Kasumi-1 (cell line): ENCODE results near the gene USP31.

Source experiments
- DNase-seq, 2 experiments: peaks; one replicate each; lab custom pipeline; 2025; lab: John Stamatoyannopoulos, UW

The USP31 gene

GRCh38 chr16:23060458-23061320, 88.6 kb downstream of the USP31 start:
- peak; percentile 23 to 28 for DNase-seq

GRCh38 chr16:23059433-23059832, 89.8 kb downstream of the USP31 start:
- no peak for DNase-seq

GRCh38 chr16:23058576-23058975, 90.7 kb downstream of the USP31 start:
- DNase-seq, result no peak

- no peak for DNase-seq
Measured at GRCh38 chr16:23057013-23057596, 92.1 kb downstream of the USP31 start.

GRCh38 chr16:23055481-23055880, 93.8 kb downstream of the USP31 start:
- DNase-seq, result no peak

- DNase-seq, result no peak
Measured at GRCh38 chr16:23052908-23053580, 96.2 kb downstream of the USP31 start.

GRCh38 chr16:23052221-23052620, 97.0 kb downstream of the USP31 start:
- DNase-seq, result no peak

- no peak for DNase-seq
Measured at GRCh38 chr16:23051587-23051986, 97.7 kb downstream of the USP31 start.

- no peak for DNase-seq
Measured at GRCh38 chr16:23048164-23048563, 101.1 kb downstream of the USP31 start.

- no peak for DNase-seq
Measured at GRCh38 chr16:23045025-23045424, 104.2 kb downstream of the USP31 start.

GRCh38 chr16:23040246-23040645, 109.0 kb downstream of the USP31 start:
- DNase-seq, result no peak

- no peak for DNase-seq
Measured at GRCh38 chr16:23039118-23039517, 110.1 kb downstream of the USP31 start.

- no peak for DNase-seq
Measured at GRCh38 chr16:23035240-23035639, 114.0 kb downstream of the USP31 start.

GRCh38 chr16:23031508-23032098, 117.6 kb downstream of the USP31 start:
- no peak for DNase-seq

- DNase-seq, result no peak
Measured at GRCh38 chr16:23029733-23030420, 119.4 kb downstream of the USP31 start.

- no peak for DNase-seq
Measured at GRCh38 chr16:23027386-23027785, 121.9 kb downstream of the USP31 start.

GRCh38 chr16:23026784-23027362, 122.4 kb downstream of the USP31 start:
- DNase-seq, result peak in 1 of 2 experiments; percentile 9

- DNase-seq, result no peak
Measured at GRCh38 chr16:23025692-23026307, 123.5 kb downstream of the USP31 start.

GRCh38 chr16:23024044-23024443, 125.2 kb downstream of the USP31 start:
- no peak for DNase-seq

- no peak for DNase-seq
Measured at GRCh38 chr16:23020084-23020483, 129.2 kb downstream of the USP31 start.

GRCh38 chr16:23016368-23016767, 132.9 kb downstream of the USP31 start:
- no peak for DNase-seq
